ENCODE results near the gene TNPO3.
"Not testable (repeated sequence)": the region's sequence is repeated elsewhere in the genome, so short reads cannot be mapped to it uniquely, and the experiment has no call there.

TNPO3 gene

DNA sequence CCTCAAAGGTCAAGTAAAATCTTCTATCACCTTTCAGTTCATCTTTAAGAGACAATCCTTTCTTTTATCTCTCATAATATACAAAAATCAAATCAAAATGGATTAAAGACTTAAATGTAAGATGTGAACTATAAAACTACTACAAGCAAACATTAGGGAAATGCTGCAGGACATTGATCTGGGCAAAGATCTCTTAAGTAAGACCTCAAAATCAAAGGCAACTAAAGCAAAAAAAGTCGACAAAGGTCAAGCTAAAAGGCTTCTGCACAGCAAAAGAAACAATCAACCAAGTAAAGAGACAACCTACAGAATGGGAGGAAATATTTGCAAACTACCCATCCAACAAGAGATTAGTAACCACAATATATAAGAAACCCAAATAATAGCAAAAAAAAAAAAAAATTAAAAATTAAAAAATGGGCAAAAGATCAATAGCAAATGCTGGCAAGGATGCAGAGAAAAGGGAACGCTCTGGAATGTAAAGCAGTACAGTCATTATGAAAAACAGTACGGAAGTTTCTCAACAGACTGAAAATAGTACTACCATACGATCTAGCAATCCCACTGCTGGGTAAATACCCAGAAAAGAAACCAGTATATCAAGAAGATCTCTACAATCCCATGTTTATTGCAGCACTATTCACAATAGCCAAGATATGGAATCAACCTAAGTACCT is 41.7 kb downstream of the TNPO3 start:
- DNase-seq, result no peak

DNA sequence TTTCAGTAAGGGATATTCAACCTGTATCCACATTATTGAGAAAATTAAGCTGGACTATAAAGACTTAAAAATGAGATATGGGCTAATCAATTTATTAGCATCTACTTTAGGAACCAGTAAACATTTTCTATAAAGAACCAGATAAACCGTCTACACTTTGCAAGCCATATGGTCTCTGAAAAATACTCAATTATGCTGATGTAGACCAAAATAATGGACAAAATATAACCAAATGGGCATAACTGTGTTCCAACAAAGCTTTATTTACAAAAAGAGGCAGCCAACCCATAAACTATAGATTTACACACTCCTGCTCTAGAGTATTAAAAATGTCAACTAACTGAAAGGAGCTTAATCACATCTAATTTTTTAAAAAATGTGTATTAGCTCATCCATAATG is 42.3 kb downstream of the TNPO3 start:
- DNase-seq, result no peak

DNA sequence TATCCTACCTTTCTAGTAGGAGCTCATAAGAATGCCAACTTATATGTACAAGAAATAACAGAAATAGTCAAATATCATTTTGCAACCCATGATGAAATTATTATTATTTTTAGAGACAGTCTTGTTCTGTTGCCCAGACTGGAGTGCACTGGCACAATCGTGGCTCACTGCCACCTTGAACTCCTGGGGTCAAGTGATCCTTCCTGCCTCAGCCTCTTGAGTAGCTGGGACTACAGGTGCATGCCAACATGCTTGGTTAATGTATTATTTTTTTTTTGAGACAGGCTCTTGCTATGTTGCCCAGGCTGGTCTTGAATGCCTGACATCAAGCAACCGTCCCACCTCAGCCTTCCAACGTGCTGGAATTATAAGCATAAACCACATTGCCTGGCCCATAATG is 44.8 kb downstream of the TNPO3 start:
- no peak for DNase-seq

DNA sequence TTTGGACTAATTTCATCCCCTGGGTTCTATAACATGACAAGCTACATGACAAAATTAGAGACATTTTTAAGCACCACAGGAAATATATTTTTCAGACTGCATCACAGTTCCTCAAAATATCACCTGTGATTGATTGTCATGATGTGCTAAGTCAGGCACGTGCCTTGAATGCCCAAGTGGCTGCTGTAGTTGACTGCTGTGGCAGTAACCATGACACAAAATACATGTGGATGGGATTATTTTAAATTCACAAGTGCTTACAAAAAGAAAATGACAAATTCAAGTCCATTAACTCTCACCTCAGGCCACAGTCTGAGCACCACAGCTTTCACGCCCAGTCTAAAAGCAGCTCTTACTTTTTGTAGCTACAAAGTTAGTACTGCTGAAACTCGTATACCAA is 45.5 kb downstream of the TNPO3 start:
- no peak for DNase-seq

DNA sequence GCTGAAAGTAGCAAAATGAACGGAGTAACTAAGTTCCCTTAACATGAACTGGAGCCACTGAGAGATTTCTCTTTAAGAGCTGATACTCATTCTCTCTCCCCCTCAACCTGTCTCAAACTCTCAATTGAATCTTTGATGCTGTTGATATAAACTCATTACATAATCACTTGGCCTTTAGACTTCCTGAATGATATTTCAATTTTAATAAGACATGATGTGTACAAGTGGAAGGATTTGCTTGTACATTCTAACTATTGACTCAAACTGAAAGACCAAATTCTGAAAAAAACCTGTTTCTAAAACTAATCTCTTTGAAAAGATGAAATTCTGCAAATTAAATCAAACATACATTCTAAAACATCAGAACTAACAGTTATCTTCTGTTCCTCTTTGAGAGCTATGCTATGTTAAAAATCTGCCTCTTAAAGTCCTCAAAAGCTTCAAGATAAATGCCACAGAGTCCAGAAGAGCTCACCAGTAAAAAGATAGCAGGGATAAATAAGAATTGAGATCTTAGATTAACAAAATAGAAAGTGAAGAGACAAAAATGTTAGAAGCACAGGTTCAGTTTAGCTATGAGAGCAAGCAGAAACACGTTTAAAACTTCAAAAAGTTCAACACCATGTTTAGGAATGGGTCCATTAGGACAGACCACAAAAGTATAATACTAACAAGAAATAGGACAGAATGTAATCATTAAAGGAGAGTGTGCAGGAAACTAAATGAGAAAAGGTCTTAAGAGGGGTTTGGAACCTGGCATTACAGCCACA is 46.1 kb downstream of the TNPO3 start:
- DNase-seq, result no peak

DNA sequence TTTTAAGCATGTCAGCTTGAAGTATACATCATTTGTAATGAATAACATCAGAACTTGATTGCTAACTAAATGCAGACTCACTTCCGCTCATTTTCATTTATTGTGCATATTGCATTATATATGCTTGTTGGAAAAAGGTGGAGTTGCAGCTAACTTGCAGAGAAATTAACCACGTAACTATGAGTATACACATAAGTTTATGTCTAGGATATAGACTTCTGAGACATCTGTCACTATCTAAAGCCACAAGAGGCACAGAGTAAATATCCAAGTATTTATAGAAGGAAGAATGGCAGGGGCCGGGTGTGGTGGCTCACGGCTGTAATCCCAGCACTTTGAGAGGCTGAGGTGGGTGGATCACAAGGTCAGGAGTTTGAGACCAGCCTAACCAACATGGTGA is 47.3 kb downstream of the TNPO3 start:
- DNase-seq, result no peak

DNA sequence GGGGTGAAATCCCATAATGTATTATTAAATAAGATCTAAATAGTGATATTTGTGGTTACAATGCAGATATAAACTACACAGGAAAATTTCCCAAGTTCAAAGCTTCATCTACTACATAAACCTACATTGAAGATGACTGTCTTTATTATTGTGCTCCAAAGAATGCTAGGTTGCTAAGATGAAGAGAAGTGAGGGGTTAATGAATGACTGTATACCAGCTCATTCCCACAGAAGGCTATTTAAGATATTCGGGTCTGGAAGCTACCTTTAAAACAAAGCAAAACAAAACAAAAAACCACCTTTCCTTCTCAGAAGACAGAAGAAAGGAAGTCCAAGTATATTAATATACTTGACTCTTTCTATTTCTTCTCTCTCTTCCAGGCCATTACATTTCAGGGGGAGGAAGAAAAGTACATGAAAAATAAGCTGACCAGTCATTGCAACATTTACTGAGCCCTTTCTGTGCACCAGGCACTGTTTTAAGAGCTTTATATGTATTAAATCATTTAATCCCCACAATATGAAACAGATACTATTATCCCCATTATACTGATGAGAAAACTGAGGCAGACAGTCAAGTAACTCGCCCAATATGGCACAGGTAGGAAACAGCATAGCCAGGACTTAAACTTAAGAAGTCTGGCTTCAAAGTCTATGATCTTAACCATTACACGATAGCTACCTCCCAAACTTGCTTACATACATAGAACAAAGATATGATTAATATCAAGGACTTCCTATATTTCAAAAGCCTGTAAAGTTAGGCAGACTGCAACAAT is 48.1 kb downstream of the TNPO3 start:
- DNase-seq, result no peak

DNA sequence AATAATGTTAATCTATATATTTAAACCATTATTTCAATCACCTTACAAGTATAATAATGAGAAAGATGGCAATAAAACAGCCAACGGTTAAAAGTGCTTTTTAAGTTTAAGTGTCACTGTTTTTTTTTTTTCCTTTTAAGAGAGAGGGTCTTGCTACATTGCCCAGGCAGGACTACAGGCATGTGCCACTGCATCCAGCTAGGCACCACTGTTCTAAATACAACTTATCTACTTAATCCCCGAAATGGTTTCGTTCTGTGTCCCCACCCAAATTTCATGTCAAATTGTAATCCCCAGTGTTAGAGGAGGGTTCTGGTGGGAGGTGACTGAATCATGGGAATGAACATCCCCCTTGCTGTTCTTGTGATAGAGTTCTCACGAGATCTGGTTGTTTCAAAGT is 49.7 kb downstream of the TNPO3 start:
- DNase-seq, result no peak

DNA sequence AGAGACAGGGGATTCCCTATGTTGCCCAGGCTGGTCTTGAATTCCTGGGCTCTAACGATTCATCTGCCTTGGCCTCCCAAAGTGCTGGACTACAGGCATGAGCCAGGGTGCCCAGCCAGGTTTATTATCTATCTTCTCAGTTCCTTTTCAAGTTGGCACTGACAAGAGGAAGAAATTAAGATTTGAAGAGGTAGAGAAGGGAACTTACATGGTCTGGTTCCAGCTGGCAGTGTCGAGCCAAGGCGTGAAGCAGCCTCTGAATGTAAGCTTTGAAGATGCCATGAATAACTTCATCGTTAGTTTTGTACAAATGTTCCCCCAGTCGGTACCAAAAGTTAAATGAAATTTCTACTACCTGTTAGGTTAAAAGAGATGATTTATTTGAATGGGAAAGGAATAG is 57.7 kb downstream of the TNPO3 start:
- DNase-seq, result no peak

DNA sequence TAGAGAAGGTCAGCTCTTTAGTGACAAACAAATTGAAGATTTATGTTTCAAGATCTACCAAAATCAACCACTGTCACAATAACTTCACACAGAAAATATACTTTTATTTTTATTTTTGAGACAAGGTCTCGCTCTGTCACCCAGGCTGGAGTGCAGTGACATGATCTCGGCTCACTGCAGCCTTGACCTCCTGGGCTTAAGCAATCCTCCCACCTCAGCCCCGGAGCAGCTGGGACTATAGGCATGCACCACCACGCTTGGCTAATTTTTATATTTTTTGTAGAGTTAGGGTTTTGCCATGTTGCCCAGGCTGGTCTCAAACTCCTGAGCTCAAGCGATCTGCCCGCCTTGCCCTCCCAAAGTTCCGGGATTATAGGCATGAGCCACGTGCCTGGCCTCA is 60.4 kb downstream of the TNPO3 start:
- DNase-seq, result not testable (repeated sequence)

DNA sequence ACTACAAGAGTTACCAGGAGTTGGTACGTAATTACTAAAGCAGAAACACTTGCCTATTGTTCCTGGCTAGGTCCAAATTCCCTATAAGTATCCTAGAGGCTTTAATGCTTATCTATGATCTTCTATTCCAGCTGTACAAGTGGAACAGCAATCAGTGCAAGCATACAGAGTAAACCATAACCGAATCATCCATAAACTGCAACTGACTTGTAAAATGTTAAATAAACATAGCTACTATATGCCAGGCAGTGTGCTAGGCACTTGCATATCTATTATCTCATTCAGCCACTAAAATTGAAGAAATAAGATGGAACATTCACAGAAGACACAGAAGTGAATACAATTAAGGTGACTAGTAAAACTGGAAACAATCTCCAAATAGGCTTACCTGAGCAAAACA is 61.5 kb downstream of the TNPO3 start:
- DNase-seq, result no peak

DNA sequence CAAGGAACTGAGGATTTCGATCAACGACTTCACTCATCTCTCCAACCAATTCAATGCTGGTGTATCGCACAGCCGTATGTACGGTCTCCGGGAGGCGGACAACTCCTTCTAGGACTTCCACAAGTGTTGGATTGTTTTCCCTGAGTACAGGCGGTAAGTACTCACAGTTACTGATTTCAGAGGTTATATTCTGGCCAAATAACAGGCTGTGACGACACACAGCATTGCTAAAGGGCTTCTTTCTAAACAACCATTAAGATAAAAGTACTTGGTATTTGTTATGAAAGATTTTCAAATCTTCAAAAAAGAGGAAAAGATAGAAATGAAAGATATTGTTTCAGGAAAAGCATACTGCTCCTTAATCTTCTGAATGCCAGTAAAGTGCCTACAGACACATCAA is 65.0 kb downstream of the TNPO3 start:
- DNase-seq, result no peak

DNA sequence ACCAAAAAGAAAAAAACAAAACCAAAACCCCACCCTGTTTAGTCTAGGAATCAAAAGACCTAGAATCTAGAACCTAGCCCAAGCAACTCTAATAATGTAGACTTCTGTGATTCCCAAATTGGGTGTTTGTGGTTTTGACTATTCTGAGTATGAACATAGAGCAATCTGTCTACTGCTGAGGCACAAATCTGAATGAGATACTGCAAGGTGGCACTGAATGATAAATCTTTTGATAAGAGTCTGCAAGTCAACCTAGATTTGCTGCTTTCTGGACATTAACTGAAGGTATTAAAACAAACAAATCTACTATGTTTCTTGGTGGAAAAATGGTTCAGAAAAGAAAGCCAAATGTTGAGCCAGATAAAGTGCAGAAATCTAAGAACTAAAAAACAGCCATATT is 66.5 kb downstream of the TNPO3 start:
- no peak for DNase-seq

DNA sequence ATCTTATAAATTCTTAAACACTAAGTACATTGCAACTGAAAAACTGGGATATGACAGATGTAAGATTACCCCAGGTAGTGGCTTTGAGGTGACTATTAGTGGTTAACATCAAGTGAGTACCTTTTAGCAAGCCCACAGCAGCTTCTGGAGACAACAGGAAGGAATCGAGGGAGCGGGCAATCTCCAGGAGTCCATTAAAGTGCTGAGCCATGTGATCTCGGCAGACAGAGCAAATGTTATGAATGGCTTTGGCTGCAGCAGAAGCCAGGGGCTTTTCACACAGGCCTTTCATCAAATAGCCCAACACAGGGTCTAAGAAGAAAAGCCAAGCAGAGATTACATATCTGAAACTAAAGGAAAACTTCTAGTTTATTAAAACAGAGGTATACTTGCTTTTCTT is 68.3 kb downstream of the TNPO3 start:
- no peak for DNase-seq

DNA sequence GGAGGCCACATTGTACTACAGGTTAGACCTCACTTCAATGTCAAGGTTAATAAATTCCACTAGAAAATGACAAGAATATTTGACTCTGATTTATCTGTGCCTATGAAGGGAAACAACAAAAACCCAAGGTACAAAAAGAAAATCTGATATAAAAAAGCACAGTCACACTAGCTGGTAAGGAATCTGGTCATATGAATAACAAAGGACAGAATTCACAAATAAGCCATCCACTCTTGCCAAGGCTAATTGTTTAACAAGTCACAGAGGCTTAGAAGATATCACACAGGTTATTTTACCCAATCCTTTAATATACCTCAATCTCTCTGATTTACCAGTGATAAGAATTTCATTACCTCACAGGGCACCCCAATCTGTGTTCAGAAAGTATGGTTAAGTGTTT is 69.3 kb downstream of the TNPO3 start:
- DNase-seq, result no peak

DNA sequence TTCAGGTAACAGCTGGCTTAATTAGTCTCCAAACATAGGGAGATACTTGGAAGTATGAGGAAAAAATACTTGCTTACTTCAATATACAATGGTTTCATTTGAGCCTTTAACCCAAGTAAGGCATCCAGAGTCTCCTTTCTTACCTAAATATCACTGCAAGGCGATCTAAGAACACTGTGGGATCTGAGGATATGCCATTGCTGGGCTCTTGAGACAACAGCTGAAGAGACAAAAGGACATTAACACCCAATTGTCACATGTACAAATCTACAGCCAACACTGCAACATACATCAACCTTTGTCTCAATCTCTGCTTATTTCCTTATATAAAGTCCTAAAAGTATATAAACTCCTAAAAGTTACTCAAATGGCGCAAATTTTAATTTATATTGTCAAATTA is 72.8 kb downstream of the TNPO3 start:
- no peak for DNase-seq

DNA sequence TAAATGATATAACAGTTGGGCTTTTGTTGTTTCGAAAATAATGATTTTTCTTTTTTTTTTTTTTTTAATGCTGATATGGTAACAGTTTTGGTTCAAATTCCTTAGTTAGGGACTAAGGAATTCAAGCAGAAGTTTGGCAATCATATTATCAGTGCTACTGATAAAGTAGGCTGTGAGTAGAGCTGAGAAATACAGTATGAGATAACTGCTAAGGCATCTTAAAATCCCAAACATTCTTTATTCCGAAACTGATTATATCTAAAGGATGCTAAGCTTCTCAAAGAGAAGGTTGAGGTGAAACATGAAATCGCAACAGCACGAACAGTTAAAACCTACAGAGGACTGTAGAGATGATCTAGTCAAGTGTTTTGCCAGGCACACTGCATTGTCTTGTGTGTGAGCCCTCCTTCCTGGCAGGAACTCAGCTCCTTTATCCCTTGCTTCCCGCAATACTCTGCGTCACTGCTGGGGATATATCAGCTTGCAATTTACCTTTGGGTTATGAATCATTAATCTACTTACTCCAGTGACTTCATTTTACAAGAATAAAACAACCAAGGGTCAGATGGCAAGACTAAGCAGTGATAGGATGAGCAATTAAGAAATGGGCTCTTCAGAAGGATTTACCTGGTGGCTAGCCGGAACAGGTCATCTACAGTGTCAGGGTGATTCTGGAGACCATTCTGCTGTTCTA is 80.5 kb downstream of the TNPO3 start:
- DNase-seq, result no peak

DNA sequence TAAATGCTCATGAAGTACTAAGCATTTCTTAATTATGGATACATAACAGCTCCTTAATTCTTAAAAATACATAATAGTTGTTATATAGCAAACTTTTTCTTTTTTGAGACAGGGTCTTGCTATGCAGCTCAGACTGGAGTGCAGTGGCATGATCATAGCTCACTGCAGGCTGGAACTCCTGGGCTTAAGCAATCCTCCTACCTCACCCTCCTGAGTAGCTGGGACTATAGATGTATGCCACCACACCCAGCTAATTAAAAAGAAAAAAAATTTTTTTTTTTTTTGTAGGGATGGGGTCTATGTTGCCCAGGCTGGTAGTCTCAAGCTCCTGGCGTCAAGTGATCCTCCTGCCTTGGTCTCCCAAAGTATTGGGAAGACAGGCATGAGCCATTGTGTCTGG is 86.3 kb downstream of the TNPO3 start:
- DNase-seq, result no peak

DNA sequence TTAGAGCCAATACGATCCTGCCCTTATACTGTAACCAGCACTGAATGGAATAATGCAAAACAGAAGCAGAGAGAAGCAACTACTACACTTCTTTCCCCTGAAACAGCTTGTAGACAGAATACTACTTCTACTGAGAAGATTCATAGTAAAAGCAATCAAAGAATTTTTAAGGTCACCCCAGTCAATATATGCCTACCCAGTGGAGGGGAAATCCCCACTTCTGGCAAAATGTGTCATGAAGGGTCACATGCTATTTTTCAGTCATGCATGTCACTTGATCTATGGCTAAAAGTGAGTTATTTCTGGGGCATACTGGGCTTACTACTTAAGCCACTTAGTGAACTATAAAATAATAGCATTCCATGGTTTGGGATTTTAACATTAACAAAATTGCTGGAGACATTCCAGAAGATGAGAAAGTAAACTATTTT is 91.6 kb downstream of the TNPO3 start:
- no peak for DNase-seq

DNA sequence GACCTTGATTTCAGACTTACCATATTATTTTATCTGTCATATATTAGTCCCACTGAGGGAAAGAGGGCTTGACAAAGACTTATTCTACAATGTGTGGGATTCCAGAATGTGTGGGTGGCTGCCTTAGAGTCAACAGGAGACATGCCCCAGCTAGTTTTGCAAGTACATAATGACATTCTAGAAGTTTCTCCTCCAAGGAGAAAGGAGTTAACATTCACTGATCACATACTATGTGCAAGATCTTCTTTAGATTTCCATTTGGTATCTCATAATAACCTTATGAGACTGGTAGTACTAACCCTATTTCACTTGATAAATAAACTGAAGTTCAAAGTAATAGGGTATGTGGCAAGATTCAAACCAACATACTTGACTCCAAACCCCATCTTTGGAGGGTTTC is 92.0 kb downstream of the TNPO3 start:
- DNase-seq, result no peak

DNA sequence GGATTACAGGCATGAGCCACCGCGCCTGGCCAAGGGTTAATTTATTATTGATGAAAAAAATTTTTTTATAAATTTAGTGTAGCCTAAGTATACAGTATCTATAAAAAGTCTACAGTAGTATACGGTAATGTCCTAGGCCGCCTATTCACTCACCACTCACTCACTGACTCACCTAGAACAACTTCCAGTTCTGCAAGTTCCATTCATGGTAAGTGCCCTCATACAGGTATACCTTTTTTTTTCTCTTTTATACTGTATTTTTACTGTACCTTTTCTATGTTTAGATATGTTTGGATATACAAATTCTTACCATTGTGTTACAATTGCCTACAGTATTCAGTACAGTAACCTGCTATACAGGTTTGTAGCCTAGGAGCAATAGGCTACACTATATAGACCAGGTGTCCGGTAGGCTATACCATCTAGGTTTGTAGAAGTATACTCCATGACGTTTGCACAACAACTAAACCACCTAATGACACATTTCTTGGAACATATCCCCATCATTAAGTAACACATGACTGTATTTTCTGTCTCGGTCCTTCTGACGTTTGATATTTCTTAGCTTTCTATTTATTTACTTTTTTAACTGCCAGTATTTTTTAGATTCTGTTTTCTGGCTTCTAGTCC is 93.8 kb downstream of the TNPO3 start:
- no peak for DNase-seq

DNA sequence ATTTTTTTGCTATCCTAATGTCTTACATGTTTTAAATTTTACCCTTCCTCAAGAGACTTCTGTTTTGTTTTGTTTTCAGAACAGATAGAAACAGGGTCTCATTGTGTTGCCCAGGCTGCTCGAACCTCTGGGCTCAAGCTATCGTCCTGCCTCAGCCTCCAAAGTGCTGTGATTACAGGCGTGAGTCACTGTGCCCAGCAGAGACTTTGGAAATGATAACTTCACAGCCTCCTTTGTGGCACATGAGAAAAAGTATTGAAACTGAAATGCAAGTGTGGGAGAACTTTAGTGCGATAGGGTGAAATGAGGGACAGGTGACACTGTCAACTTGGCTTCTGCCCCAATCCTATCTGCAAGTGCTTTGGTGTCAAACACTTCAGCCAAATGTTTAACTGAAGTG is 95.6 kb downstream of the TNPO3 start:
- no peak for DNase-seq

DNA sequence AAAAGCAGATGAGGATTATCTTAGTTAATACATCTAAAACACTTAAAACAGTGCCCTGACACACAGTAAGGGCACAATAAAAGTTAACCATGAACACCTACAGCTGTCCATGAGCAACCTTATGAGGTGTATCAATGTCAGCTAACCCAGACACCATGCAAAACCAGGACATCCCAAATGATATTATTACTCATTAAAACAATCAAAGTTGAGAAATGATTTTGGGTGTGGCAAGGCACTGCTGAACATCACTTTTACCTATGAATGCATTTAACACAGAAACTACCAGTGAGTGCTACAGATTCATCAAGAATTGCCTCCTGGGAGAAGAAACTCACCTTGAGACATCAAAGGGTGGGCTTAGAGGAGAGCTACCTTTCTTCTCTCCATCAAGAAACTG is 98.9 kb downstream of the TNPO3 start:
- no peak for DNase-seq
